Endothelial cell of umbilical vein (primary cell): Measurements from ENCODE around the gene FBXO27.

Experiments used
- MYC ChIP-seq: IDR thresholded peaks from one replicate; pipeline ENCODE4 v1.6.1; 2011; ENCODE audit warnings: mild to moderate bottlenecking, low read depth, low read length
- POLR2A ChIP-seq: IDR thresholded peaks from 2 replicates; pipeline ENCODE4 v1.6.1; 2012; ENCODE audit warnings: low read depth, mild to moderate bottlenecking, control low read depth, low read length
- TF ChIP-seq, protein P1 (sequence below), 2 donors: IDR thresholded peaks; 1 replicate in 1 of 2; 2 replicates in 1 of 2; pipeline ENCODE4 v1.5.1; 2011; ENCODE audit warnings: low read length in 2 of 2, mild to moderate bottlenecking in 2 of 2, moderate library complexity in 2 of 2, control low read depth in 1 of 2, inconsistent platforms in 1 of 2, low read depth in 1 of 2; ENCODE audit not compliant: insufficient read depth in 1 of 2; ENCODE audit errors: extremely low read depth in 1 of 2

- TF ChIP-seq MYC (no peak), POLR2A (no peak)
- TF ChIP-seq, protein P1, sequence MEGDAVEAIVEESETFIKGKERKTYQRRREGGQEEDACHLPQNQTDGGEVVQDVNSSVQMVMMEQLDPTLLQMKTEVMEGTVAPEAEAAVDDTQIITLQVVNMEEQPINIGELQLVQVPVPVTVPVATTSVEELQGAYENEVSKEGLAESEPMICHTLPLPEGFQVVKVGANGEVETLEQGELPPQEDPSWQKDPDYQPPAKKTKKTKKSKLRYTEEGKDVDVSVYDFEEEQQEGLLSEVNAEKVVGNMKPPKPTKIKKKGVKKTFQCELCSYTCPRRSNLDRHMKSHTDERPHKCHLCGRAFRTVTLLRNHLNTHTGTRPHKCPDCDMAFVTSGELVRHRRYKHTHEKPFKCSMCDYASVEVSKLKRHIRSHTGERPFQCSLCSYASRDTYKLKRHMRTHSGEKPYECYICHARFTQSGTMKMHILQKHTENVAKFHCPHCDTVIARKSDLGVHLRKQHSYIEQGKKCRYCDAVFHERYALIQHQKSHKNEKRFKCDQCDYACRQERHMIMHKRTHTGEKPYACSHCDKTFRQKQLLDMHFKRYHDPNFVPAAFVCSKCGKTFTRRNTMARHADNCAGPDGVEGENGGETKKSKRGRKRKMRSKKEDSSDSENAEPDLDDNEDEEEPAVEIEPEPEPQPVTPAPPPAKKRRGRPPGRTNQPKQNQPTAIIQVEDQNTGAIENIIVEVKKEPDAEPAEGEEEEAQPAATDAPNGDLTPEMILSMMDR (IDR thresholded peaks at IDR 0.05; ENCODE audit: extremely low read depth in 1 of 2, insufficient read depth in 1 of 2, low read depth in 1 of 2, low read length in 2 of 2) = no peak
These were observed 4.8 kb upstream of the FBXO27 start for GRCh38 chr19:39037194-39037593.
